HG02678 (cell line): Measurements from ENCODE around the gene FRY.

Experiments
- ATAC-seq: cut with Tn5 transposase; IDR thresholded peaks from one replicate; pipeline ENCODE4 v1.9.1; 2021; ENCODE audit warnings: mild to moderate bottlenecking, moderate library complexity; ENCODE audit not compliant: unreplicated experiment

The FRY gene

DNA sequence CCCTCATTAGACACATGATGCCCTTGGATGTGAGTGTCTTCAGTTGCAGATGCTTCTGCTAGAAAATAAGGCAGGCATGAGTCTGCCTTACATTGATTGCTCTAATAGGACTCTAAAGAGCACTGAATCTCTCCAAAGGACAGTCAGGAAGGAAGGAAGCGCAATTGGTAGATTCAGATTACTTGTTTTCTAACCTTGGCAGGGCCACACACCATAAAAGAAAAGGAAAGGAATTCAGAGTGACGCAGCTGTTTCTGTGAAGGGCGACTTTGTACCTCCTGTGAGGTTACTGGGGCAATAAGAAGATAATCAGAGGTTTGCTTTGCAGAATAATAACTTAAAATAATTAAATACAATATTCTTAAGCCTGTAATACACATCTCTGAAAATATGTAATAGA is 48.0 kb downstream of the FRY start:
- ATAC-seq, result no peak

DNA sequence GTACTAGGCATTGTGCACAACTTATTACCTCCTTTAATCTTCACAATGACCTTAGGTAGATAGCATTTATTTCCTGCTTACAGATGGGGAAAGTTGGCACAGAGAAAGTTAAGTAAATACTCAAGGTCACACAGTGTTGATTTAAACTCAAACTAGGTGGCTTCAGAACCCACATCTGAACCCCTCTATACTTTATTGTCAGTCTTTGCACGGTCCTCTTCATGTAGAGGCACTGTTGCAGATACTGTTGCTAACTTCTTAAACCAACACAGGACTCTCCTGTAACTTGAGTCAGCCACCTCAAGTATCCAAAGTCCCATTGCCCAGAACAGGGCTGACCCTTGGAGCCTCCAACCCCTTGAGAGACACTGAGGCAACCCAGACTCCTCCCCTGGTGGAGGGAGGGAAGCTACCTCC is 48.8 kb downstream of the FRY start:
- ATAC-seq, result no peak

DNA sequence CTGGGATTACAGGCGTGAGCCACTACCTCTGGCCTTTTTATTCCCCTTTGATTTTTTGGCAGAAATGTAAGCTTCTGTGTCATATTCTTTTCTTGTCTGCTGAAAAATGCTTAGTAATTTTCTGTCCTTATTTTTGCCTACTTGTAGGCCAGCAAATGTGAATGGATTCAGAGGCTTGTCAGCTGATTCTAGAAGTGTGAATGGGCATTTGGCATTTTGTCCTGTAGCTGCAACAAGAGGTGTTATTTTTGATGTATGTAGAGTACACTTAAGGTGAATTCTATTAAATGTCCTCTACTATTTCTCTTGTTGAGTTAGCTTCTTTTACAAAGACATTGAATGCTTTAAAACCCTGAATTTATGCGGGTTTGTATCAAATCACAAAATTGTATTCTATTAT is 50.0 kb downstream of the FRY start:
- ATAC-seq, result no peak

DNA sequence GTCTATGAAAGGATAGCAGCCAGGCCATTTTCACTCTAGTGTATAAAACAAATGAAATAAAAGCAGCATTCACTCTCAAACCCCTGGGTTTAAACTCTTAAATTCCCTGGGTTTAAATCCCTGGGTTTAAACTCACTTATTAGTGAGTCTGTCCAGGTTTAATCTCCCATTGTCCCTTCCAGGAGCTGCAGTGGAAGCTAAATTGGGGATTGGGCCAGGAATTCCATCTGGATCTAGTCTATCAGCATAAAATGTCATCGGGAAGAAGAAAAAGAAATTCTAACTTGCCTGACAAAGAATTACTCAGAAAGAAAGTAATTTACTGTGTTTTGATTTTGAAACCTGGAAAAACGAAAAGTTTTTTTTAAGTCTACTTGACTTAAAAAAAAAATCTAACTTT is 54.8 kb downstream of the FRY start:
- no peak for ATAC-seq

- ATAC-seq, result no peak
Observed at GRCh38 chr13:32086791-32087441, 55.3 kb downstream of the FRY start.

- ATAC-seq, result no peak
Observed at GRCh38 chr13:32087955-32088747, 56.6 kb downstream of the FRY start.

DNA sequence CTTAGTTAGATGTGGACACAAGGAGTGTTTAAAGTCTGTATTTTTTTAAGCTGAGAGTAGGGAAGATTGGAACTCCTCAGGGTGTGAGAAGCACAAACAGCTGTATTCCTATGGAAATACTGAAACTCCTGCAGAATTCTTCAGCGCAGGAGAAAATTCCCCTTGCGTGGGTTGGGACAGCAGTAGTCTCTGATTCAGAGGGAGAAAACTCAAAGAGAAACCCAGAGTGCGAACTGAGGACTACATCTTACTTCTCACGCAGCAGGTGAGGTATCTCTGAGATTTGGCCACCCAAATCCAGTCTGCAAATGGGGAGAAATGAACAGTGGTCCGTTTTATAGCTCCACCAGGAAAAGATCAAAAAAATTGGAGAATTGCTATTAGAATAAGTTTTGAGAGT is 60.9 kb downstream of the FRY start:
- ATAC-seq, result no peak

DNA sequence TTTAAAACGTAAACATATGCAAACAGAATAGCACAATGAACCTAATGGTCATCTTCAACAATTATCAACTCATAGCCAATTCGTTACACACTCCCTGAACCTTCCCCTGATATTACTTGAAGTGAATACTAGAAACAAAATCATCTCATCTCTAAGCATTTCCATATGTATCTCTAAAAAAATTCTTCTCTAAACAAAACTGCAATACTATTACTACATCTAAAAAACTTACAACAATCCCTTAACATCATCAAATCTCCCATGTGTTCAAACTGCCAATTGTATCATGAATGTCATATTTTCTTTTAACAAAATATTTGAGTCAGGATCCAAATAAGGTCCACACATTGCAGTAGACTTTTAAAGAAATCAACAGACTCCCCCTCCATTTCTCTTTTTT is 61.4 kb downstream of the FRY start:
- no peak for ATAC-seq

DNA sequence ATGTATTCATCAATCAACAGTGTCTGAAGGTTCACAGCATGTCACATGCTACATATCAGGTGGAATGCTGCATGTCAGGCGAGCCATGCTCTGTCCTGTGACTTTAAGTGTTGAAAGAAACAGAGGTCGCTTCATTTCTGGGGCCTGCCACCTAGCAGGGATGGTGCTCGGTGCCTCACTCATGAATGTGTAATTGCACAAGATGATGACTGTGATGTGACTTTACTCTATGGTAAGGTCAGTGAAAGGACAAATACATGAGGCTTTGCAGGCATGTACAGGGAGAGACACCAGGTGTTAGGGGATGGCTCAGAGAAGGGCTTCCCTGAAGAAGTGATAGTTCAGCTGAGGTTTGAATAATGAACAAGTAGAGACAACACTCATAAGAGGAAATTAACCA is 66.7 kb downstream of the FRY start:
- no peak for ATAC-seq

GRCh38 chr13:32105653-32106313 is 74.2 kb downstream of the FRY start:
- no peak for ATAC-seq

DNA sequence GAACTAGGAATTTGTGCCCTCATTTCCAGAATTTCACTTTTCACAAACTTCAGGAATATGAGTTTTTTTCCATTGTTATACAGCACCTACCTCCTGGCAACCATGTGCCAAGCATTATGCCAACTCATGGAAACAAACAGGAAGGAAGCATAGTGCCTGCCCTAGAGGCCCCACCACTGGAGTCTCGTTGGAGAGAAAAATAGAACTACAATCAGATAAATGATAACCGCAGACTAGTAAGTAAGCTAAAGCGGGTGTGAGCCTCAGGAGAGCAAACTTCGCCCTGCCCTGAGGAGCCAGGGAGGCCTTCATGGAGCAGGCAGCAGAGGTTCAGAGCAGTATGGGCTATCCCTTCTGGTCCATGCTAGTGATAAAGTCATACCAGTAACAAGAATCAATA is 75.9 kb downstream of the FRY start:
- no peak for ATAC-seq

DNA sequence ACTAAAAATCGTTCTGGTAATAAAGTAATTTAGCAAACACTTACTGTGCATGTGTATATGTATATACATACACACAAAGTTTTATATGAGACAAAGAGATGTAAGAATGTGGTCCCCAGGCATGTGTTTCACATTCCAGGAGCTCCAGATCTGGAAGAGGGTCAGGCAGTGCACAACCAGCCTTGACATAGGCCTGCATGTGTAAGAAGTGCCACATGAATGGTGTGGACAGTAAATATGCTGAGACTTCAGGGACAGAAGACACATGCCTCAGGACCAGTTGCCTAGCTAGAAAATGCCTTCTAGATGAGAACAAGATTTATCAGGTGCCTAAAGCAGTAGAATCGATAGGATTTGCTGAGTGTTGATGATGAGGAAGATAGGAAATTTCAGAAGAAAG is 76.4 kb downstream of the FRY start:
- no peak for ATAC-seq

GRCh38 chr13:32113532-32113931 is 82.0 kb downstream of the FRY start:
- ATAC-seq, result no peak

- ATAC-seq, result no peak
Observed at GRCh38 chr13:32114284-32114950, 82.8 kb downstream of the FRY start.

- ATAC-seq, result no peak
Observed at GRCh38 chr13:32115066-32115465, 83.5 kb downstream of the FRY start.

DNA sequence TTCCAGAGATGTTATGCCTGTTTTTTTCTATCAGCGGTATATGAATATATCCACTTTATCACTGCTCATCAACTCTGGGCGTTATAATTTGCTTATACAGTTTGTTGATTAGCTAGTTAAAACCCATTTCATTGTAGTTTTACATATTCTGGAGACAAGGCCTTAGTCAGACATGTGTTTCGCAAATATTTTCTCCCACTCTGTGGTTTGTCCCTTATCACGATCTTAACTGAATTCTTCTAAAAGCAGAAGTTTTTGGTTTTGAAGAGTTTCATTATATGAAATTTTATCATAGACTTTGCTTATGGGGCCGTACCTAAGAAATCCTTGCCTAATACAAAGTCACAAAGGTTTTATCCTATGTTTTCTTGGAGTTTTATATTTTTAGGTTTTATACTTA is 84.6 kb downstream of the FRY start:
- ATAC-seq, result peak; percentile 50

- no peak for ATAC-seq
Observed at GRCh38 chr13:32117001-32117400, 85.4 kb downstream of the FRY start.

DNA sequence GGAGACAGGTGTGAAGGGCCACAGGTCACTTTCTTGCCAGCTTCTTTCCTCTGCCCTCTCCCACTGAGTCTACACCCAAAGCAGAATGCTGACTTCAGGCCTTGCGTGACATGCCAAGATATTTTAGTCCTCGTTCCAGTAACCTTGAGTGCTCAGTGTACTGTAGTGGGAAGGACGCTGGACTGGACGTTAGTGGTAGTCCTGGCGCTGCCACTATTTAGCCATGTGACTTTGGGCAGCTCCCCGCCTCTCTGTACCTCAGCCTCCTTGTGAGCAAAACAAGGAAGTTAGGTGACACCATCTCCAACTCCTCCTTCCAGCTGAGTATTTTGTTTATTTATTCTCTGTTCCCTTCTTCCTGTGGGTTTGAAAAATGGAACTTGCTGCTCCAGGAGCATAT is 86.1 kb downstream of the FRY start:
- no peak for ATAC-seq

DNA sequence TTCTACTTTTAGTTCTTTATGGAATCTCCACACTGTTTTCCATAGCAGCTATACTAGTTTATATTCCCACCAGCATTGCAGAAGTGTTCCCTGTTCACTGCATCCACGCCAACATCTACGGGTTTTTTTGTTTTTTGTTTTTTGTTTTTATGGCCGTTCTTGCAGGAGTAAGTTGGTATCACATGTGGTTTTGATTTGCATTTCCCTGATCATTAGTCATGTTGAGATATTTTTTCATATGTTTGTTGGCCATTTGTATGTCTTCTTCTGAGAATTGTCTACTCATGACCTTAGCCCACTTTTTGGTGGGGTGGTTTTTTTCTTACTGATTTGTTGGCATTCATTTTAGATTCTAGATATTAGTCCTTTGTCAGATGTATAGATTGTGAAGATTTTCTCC is 89.7 kb downstream of the FRY start:
- no peak for ATAC-seq

DNA sequence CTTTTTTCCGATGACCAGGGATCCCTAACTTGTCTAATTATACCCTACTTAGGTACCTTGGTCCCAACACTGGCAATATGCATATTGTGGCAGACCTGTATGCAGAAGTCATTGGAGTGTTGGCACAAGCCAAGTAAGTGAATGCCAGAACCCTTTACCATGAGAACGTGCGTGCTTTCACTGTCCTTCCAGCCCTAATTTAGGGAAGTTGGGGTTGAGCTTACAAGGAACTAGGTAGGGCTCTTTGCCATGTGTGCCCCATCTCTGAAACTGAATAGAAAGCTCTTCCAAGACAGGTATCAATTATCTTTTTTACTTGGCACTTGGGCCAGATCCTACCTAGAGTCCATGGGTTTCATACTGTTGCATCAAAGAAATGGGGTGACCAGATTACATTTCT is 93.2 kb downstream of the FRY start:
- no peak for ATAC-seq

DNA sequence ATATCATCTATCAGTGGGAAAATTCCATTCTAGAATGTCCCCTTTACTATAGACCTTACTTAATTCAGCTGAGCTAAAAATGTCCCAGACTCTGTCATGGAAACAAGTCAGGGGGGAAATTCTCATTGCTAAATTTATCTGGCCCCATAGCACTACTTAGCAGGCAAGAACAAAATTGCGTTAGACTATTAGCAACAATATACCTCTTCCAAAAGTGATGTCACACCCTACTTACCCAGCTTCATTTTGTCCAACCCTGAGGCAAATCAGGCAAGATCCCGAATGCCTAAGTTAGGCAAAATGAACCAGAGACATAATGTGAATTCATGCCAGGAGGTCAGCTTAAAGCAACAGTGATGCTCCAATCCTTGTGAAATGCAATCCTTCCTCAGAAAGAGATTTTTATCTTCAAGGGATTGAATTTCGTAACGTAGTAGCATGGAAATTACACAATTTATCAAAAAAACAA is 93.7 kb downstream of the FRY start:
- ATAC-seq, result no peak

DNA sequence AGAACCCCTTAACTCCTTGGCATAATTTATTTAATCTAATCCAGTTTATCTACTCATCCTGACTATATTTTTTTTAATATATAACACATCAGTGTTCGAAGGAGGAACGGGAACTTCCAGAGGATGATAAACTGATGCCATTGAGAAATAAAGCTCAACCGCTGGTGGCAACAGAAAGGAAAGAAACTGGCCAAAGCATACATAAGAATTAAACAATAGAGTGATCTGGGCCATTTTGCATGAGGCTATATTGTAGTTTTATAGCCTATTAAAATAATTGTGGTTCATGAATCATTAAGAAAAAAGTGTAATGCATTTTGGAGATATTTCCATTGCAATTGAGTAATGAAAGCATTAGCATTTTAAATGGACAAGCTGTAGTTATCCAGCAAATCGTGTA is 94.2 kb downstream of the FRY start:
- no peak for ATAC-seq
